HG03521 (cell line): ENCODE data around the gene NAT9.

Experiments
- ATAC-seq: cut with Tn5 transposase; IDR thresholded peaks from one replicate; pipeline ENCODE4 v1.9.1; 2021; ENCODE audit warnings: mild to moderate bottlenecking, moderate library complexity; ENCODE audit not compliant: unreplicated experiment

Gene NAT9

DNA sequence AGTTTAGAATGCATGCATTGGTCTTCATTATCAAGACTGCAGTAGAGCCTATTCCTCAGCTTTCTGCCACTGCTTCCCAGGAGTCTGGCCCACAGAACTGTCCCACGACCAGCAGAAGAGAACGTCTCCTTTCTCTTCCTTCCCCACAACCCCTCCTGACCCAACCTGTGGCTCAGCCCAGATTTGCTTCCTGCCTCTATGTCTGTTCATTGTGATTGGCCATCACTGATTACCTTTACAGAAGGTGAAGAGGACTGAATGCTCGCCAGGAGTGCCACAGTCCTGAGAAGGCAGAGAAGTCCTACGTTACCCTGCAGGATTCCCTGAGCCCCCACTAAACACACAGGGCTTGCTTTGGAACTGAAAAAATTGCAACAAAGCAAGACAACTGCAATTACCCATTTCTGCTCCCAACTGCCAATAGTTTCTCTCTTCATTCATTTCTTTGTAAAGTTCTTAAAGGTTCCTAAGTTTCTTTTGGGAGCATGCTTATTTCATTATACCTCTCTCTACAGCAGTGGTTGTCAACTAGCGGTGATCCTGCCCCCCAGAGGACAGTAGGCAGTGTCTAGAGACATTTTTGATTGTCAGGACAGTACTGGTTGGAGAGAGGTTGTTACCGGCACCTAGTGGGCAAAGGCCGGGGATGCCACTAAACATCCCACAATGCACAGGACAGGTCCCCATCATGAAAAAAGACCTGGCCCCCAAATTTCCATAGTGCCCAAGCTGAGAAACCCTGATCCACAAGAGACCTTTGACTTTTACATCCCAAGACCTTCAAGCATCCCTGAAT, 4.5 kb upstream of the NAT9 start:
- ATAC-seq = no peak

DNA sequence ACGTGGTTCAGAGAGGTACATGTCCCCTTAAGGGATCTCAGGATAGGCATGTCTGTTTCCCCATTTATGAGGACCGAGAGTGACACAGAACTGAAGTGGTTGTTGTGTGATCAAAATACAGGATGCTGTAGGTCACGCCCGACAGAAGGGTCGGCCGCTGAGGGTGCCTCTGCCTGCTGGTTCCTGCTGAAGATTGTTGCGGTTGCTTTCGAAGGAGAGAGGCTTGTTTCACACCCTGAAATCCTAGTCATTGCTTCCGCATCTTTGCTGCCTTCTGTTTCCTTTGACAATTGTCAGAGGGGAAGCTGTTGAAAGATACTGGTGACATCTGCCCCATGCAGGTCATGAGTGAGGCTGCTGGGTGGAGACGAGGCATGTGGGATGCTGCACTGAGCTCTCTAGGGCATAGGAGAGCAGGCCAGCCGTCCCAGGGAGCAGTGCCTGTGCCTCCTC, 3.8 kb upstream of the NAT9 start:
- no peak for ATAC-seq

DNA sequence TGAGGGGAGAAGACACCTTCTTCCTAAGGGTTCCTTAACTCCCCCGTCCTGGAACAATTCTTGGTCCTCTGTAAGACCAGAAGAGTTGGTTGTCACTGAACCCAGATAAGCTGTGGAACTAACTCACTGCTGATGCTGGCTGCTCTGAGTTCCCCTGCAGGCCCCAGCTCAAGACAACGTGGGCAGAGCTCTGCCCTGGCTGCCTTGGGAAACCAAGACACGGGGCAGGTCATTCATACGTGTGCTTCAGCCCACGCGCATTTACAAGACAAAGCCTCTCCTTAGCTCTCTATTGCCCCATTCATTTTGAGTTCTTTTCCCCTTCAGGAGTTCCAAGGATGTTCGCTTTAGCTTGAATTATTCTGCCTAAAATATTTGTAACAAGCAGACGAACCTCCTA, 3.4 kb upstream of the NAT9 start:
- no peak for ATAC-seq

- no peak for ATAC-seq
These were observed 2.8 kb upstream of the NAT9 start for GRCh38 chr17:74778960-74779359.

GRCh38 chr17:74777901-74778515, 1.9 kb upstream of the NAT9 start:
- no peak for ATAC-seq

DNA sequence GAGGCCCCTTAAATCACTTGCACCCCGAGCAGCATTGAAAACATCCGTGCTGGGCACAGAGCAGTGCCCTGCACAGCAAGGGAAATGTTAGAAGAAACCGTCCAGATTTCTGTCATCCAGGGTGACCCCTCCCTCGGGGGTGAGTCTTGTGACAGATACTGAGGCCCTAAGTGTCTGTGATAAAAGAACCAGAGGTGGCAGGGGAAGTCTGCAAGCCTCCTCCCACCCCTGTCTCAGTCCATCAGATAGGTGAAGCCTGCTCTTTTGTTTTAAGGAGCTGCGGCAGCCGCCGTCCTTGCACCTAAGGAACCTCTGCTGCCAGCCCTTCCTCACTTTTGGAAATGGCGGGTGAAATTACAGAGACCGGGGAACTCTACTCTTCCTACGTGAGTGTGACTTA, 845 bp upstream of the NAT9 start:
- ATAC-seq = no peak

- no peak for ATAC-seq
These were observed 619 bp downstream of the NAT9 start for GRCh38 chr17:74775409-74776043.

DNA sequence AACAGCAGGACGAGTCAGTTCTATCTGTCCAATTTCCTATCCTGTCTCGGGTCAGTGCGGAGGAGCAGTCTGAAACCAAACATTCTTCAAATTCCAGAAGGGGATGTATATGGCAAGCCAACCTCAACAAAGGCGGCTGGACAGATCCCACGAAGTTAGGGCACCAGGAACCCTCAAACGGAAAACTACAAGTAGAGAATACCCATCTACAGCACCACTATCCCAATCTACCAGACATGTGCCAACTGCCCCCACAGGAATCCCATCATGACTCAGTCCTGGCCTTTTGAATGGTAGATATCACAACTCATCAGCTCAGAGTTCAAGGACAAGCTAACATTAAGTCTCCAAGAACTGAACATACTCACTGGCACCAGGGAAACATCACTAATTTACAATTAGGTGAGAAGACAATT, 2.3 kb downstream of the NAT9 start:
- no peak for ATAC-seq

DNA sequence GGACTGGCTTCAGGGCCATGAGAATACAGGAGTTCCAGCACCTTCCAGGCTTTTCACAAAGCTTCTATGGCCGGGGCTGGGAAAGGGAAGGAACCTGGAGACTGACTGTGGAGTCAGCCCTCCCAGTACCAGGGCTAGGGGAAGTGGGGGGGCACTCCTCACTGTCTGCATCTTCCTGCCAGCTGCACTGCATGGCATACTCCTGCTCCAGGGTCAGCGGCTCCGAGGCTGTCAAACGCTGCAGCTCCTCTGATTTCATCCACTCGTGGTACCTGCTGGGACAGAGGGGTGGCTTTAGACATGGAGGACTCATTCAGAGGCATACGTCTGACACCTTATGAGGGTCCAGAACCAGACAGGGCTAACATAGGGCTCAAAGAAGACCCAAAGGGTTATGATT, 2.7 kb downstream of the NAT9 start:
- ATAC-seq = no peak

DNA sequence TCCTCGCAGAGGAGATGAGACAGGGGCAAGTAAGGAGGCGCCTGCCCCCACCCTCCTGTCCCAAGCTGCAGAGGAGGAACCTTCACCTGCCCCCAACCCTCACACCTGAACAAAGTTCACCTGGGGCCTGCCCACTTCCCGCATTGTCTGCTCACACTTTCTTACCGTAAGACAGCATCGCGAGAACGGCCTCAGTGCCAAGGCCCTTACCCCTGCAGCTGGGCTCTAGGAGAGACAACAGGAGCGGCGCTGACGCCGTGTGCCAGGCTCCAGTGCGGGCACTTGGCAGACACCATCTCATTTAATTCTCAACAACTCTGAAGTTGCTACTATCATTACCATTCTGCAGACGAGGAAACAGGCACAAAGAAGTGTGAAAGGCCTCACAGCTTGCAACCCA, 4.1 kb downstream of the NAT9 start:
- no peak for ATAC-seq

GRCh38 chr17:74771319-74771914, 4.7 kb downstream of the NAT9 start:
- no peak for ATAC-seq

DNA sequence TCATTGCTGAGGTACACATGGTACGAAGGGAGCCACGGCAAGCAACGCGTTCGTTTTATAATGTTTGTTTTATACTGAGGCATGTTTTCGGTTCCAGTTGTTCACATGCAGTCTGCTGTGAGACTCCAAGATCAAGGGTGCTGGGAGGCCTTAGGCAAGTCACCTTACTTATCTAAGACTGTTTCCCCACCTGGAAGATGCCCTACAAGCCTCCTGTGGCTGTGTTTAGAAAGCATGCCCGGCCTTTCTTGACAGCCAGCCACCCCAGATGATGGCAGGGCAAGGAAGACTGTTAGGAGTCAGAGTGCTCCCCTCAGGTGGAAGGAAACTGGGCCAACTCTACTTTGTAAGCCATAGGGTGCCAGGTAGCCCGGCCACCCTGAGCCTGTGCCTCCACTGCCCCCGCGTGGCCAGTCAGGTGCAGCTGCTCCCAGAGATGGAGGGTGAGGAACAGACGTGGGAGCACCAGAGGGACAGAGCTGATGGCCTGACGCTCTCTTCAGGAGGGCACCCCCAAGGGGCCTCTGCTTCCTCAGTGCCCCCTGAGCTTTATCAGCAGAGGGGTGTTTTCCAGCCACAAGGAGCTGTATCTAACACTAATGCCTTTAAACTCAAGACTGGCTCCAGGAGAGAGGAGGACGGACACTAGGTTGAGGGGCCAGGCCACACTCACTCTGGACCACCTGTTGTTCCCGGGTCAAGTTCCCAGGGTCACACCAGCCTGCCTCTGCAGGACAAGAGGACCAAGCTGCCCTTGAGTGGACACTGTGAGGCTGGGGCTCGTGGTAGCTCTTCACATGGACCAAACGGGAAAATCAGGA, 5.4 kb downstream of the NAT9 start:
- no peak for ATAC-seq

GRCh38 chr17:74769856-74770497, 6.2 kb downstream of the NAT9 start:
- no peak for ATAC-seq

GRCh38 chr17:74769266-74769855, 6.8 kb downstream of the NAT9 start:
- ATAC-seq = no peak

DNA sequence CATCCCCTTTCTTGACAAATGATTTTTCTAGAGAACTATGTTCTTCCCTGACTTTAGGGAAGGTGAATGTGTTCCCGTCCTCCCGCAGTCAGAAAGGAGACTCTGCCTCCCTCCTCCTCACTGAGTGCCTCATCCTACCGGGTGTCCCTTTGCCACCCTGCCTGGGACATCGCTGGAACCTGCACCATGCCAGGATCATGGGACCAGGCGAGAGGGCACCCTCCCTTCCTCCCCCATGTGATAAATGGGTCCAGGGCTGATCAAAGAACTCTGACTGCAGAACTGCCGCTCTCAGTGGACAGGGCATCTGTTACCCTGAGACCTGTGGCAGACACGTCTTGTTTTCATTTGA, 7.4 kb downstream of the NAT9 start:
- ATAC-seq = no peak

- ATAC-seq = no peak
These were observed 7.9 kb downstream of the NAT9 start for GRCh38 chr17:74768069-74768762.

DNA sequence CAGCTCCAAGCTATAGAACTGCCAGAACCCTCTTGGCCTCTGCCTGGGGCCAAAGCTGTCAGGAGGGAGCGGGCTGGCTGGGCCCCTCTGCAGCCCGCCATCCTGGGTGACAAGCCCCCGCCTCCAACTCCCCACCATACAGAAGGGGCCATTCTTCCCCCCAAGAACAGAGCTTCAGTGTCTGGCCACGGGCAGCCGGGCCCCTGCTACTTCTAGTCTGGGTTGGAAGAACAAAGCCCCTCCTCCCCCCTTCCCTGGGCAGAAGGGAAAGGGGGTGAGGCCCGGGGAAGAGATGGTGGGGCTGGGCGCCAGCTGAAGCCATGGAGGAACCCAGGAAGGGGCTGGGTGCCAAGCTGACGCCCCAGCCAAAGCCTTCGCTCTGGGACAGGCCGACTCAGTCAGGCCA, 9.0 kb downstream of the NAT9 start:
- ATAC-seq = no peak

DNA sequence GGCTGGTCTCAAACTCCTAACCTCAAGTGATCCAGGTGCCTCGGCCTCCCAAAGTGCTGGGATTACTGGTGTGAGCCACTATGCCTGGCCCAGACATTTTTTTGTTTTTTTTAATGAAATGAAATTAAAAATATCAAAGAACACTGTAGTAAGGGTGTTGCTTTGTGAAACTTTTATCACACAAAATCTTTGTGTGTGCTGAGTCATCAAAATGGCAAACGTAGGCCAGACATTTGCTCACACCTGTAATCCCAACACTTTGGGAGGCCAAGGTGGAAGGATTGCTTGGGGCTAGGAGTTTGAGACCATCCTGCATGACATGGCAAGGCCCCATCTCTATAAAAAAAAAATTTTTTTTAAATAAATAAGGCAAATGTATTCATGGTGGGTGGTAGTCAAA, 9.7 kb downstream of the NAT9 start:
- ATAC-seq = no peak

- no peak for ATAC-seq
These were observed 11.3 kb downstream of the NAT9 start for GRCh38 chr17:74764751-74765286.
